GM12878 (cell line): Measurements from ENCODE around the gene ZNF682. TPM values are rescaled to one million over a fixed set of nuclear protein-coding genes. Genes with fewer than 3 reads are reported as not detected.

ENCODE experiments used
- ATAC-seq: fragments of 200-7000 bp; cut with Tn5 transposase; 3 replicates; pipeline ENCODE4 v1.9.1; 2020; ENCODE audit warnings: mild to moderate bottlenecking, moderate library complexity
- BruUV-seq: library from RNA; stranded (reverse); fragments of 400-500 nt; replicated peaks from 2 replicates; lab custom pipeline; 2021; lab: Mats Ljungman, UMichigan
- CTCF ChIA-PET: fragments of 300-600 bp; sonication (Branson Sonifier 250); formaldehyde crosslinking; extraction: SDS; loops from one replicate; lab custom pipeline; 2021; ENCODE audit warnings: inconsistent platforms; lab: Yijun Ruan, JAX
- POLR2A ChIA-PET: fragments of 350-600 bp; formaldehyde crosslinking; extraction: SDS; loops from one replicate; lab custom pipeline; 2021; ENCODE audit warnings: inconsistent platforms; lab: Charles Lee
- RAD21 ChIA-PET: fragments of 300-600 bp; sonication (Branson Sonifier 250); formaldehyde crosslinking; loops from one replicate; lab custom pipeline; 2023; ENCODE audit warnings: antibody characterized with exemption; ENCODE audit not compliant: unreplicated experiment; lab: Charles Lee
- SMC1A ChIA-PET: fragments of 300-600 bp; sonication (Branson Sonifier 250); formaldehyde crosslinking; loops from one replicate; lab custom pipeline; 2023; ENCODE audit not compliant: unreplicated experiment, uncharacterized antibody; lab: Charles Lee
- DNase-seq: peaks from one replicate; pipeline ENCODE4 v3.0.0-alpha.2; 2011; ENCODE audit warnings: low read depth, low spot score
- FAIRE-seq: peaks from 3 replicates; lab custom pipeline; 2011; peaks lifted over from hg19 to GRCh38; lab: Jason Lieb, UNC
- H2AFZ ChIP-seq: 2 replicates; pipeline ENCODE4 v1.6.0; 2011; ENCODE audit warnings: low read depth, low read length, control low read depth; ENCODE audit not compliant: control insufficient read depth
- H3K27ac ChIP-seq: 2 replicates; pipeline ENCODE4 v1.5.1; 2011; ENCODE audit warnings: control low read depth; ENCODE audit not compliant: control insufficient read depth, insufficient read depth
- H3K27me3 ChIP-seq, 2 experiments: replicated peaks in 1 of 2; 2 replicates each; pipeline versions ENCODE4 v1.6.0 to v1.6.1; 2011; ENCODE audit warnings: low read length in 1 of 2; ENCODE audit not compliant: control insufficient read depth in 2 of 2, insufficient read depth in 2 of 2
- H3K36me3 ChIP-seq, 2 experiments: 2 replicates each; pipeline ENCODE4 v1.5.1; 2011; ENCODE audit warnings: low read length in 1 of 2; ENCODE audit not compliant: control insufficient read depth in 2 of 2, insufficient read depth in 2 of 2
- H3K4me1 ChIP-seq: 2 replicates; pipeline ENCODE4 v1.6.1; 2011; ENCODE audit warnings: mild to moderate bottlenecking, low read length, moderate library complexity, mixed read lengths; ENCODE audit not compliant: control insufficient read depth, insufficient read depth
- H3K4me2 ChIP-seq: 2 replicates; pipeline ENCODE4 v1.6.0; 2011; ENCODE audit warnings: control low read depth; ENCODE audit not compliant: control insufficient read depth, insufficient read depth
- H3K4me3 ChIP-seq: fragments of 200-600 bp; sonication (generic); 2 replicates; pipeline ENCODE4 v1.5.1; 2016
- H3K79me2 ChIP-seq: 2 replicates; pipeline ENCODE4 v1.6.0; 2011; ENCODE audit warnings: low read length; ENCODE audit not compliant: control insufficient read depth, insufficient read depth
- H3K9ac ChIP-seq: 2 replicates; pipeline ENCODE4 v1.8.0; 2011; ENCODE audit warnings: low read length, control low read depth, mixed read lengths; ENCODE audit not compliant: control insufficient read depth, insufficient read depth
- H3K9me3 ChIP-seq: replicated peaks from 3 replicates; pipeline ENCODE4 v1.5.1; 2011; ENCODE audit warnings: mild to moderate bottlenecking, low read length; ENCODE audit not compliant: control insufficient read depth, insufficient read depth
- H4K20me1 ChIP-seq: 2 replicates; pipeline ENCODE4 v1.6.0; 2011; ENCODE audit not compliant: control insufficient read depth, insufficient read depth
- CEBPZ ChIP-seq: fragments of 150-350 bp; IDR thresholded peaks from 2 replicates; pipeline ENCODE4 v1.6.1; 2016; ENCODE audit warnings: low read depth, low read length
- CHD4 ChIP-seq: fragments of 200-600 bp; sonication (generic); IDR thresholded peaks from 2 replicates; pipeline ENCODE4 v1.6.1; 2016; ENCODE audit warnings: mild to moderate bottlenecking
- ELK1 ChIP-seq: IDR thresholded peaks from 2 replicates; pipeline ENCODE4 v1.6.1; 2012; ENCODE audit warnings: low read depth, low read length, improper control_type of control experiment
- NR2C1 ChIP-seq: fragments of 450-650 bp; IDR thresholded peaks from 2 replicates; pipeline ENCODE4 v1.6.1; 2017; ENCODE audit warnings: antibody characterized with exemption, mild to moderate bottlenecking, moderate library complexity
- PKNOX1 ChIP-seq: fragments of 450-650 bp; IDR thresholded peaks from 2 replicates; pipeline ENCODE4 v1.6.1; 2016; ENCODE audit warnings: mild to moderate bottlenecking
- RAD21 ChIP-seq: IDR thresholded peaks from 2 replicates; pipeline ENCODE4 v1.6.1; 2011; ENCODE audit warnings: mild to moderate bottlenecking, low read depth, low read length, moderate library complexity; ENCODE audit not compliant: insufficient read depth
- SP1 ChIP-seq: IDR thresholded peaks from one replicate; pipeline ENCODE4 v1.6.1; 2011; ENCODE audit warnings: low read depth, low read length
- TCF3 ChIP-seq: IDR thresholded peaks from 2 replicates; pipeline ENCODE4 v1.6.1; 2012; ENCODE audit warnings: low read depth, mild to moderate bottlenecking, low read length, borderline replicate concordance; ENCODE audit not compliant: insufficient read depth
- USF1 ChIP-seq: IDR thresholded peaks from 2 replicates; pipeline ENCODE4 v1.6.1; 2011; ENCODE audit warnings: borderline replicate concordance, low read depth, mild to moderate bottlenecking, moderate library complexity, mixed read lengths, low read length; ENCODE audit not compliant: insufficient read depth; ENCODE audit errors: extremely low read length
- YY1 ChIP-seq: IDR thresholded peaks from 2 replicates; pipeline ENCODE4 v1.6.1; 2011; ENCODE audit warnings: low read depth, mild to moderate bottlenecking, low read length
- WGBS: methylation state at CpG from one replicate; pipeline ENCODE4 v1.1.6; 2016; ENCODE audit warnings: low lambda C conversion rate; ENCODE audit not compliant: insufficient replicate concordance, insufficient coverage; ENCODE audit errors: missing lambda C conversion rate; 5-methylcytosine and 5-hydroxymethylcytosine counted together
- in situ Hi-C: fragments of 300-500 bp; cut with MboI; formaldehyde crosslinking; loops from 9 replicates; pipeline ENCODE4 v1.14.3; 2018; ENCODE audit warnings: mixed read lengths
- intact Hi-C: fragments of 100-400 bp; cut with micrococcal nuclease; formaldehyde crosslinking; loops from one replicate; pipeline ENCODE4 v1.14.2; 2022; ENCODE audit not compliant: unreplicated experiment
- polyA plus RNA-seq, 11 experiments: library from polyadenylated mRNA; depleted of rRNA in 4 of 11; unstranded in 6 of 11; stranded (reverse) in 5 of 11; fragments of >200 nt; fragmentation: Nextera tagmentation in 4 of 11; fragmentation: Illumina TruSeq in 1 of 11; extraction: Ambion mirVana in 4 of 11; extraction: Trizol in 1 of 11; gene quantifications; 1 replicate in 1 of 11; 2 replicates in 10 of 11; pipeline versions ENCODE4 v1.2.1 to v1.2.3, GENCODE V29; 2011 to 2016; ENCODE audit warnings: inconsistent platforms in 2 of 11, missing spikeins in 2 of 11, low read depth in 1 of 11
- total RNA-seq, 4 experiments: library from RNA; depleted of rRNA in 3 of 4; stranded (reverse); fragments of >200 nt in 3 of 4; fragmentation: Illumina TruSeq in 1 of 4; extraction: Trizol in 1 of 4; gene quantifications; 2 replicates each; pipeline versions ENCODE4 v1.2.1 to v1.2.3, GENCODE V29; 2013 to 2021

ZNF682 gene
- total and polyA plus RNA-seq, 10 of the 15 experiments (the other 5 are each of a cell fraction or from before 2014, with no cell fraction given): 0.06 to 1.6 (median 0.27) TPM; not detected in 3

- peak; percentile 45 for TF ChIP-seq USF1
- peak; percentile 51; the same call in 1 of the 2 replicates for TF ChIP-seq YY1
- peak; percentile 91 for TF ChIP-seq PKNOX1
- TF ChIP-seq SP1: peak; percentile 48
- no peak for TF ChIP-seq RAD21
- no peak for TF ChIP-seq ELK1
These were observed 38.6 kb upstream of the ZNF682 start, which contains the start of gene ZNF90 (continued) for GRCh38 chr19:20077791-20078463.

GRCh38 chr19:20072936-20073335, 33.6 kb upstream of the ZNF682 start:
- no peaks in the 10 kb centered on the region for H3K79me2 ChIP-seq
- 52% methylated on average over 5 of the region's 5 CpGs for WGBS
- no peaks in the 10 kb centered on the region for H3K4me1 ChIP-seq
- RAD21 ChIA-PET: no interaction called here
- CTCF ChIA-PET: no interaction called here
- no peaks in the 10 kb centered on the region for H4K20me1 ChIP-seq
- SMC1A ChIA-PET: no interaction called here
- intact Hi-C loops: no loop called here
- no peak for DNase-seq
- H3K27me3 ChIP-seq: no peaks in the 10 kb centered on the region
- no peak overlapping the region for H3K27ac ChIP-seq
- ATAC-seq: no peak
- H3K4me3 ChIP-seq: no peak overlapping the region
- no TSS peak for BruUV-seq
- FAIRE-seq: no peak
- H3K36me3 ChIP-seq: no peaks in the 10 kb centered on the region
- no peaks in the 10 kb centered on the region; the same call in 2 of the 3 replicates for H3K9me3 ChIP-seq
- no peak overlapping the region for H3K9ac ChIP-seq
- no peak overlapping the region for H3K4me2 ChIP-seq
- no peak overlapping the region for H2AFZ ChIP-seq
- POLR2A ChIA-PET: no interaction called here
- in situ Hi-C loops: no loop called here
- TF ChIP-seq CHD4 (no peak), ELK1 (no peak), NR2C1 (no peak), TCF3 (no peak), CEBPZ (no peak)
